ENCODE results near the gene OPCML.

OPCML gene

DNA sequence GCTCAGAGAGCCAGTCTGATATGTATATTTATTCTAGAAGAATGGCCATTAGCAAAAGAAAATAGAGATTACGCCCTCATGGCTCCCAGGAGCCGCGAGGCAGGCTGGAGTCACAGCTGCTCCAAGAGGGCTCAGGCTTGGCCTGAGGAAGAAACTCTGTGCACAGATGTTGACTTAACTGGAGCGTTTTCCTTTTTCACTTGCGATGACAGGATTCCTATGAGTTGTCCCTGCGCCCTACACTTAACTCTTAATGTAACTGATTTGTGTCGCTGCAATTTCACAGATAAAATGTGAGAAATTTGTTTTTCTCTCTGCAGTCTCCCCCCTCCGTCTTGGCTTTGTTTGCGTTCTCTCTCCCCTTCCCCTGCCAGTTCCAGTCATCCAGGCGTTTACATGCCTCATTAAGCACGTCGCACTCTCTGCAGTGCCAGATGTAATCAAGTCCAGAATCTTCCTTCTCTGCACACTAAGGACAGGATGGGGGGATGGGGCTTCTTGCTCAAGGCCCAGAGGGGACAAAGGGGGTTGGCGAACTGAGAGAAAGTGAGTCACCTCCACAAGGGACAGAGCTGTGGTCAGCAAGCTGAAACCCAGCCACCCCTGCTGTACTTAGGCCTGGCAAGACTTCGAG, 1101.8 kb downstream of the OPCML start:
- Mint-ChIP-seq H3K9me3 (no peaks in the 10 kb centered on the region), H3K27me3 (no peaks in the 10 kb centered on the region), H3K4me1 (no peaks in the 10 kb centered on the region), H3K27ac (no peak overlapping the region), H3K36me3 (no peaks in the 10 kb centered on the region), H3K4me3 (no peak overlapping the region)

- no peaks in the 10 kb centered on the region for H3K36me3 Mint-ChIP-seq
- H3K9me3 Mint-ChIP-seq: no peaks in the 10 kb centered on the region
- H3K4me3 Mint-ChIP-seq: no peak overlapping the region
- no peaks in the 10 kb centered on the region for H3K27me3 Mint-ChIP-seq
- no peak overlapping the region for H3K27ac Mint-ChIP-seq
- no peaks in the 10 kb centered on the region for H3K4me1 Mint-ChIP-seq
Measured at GRCh38 chr11:132429685-132430084, 1102.6 kb downstream of the OPCML start.

GRCh38 chr11:132427611-132428010, 1104.7 kb downstream of the OPCML start:
- H3K4me1 Mint-ChIP-seq: no peaks in the 10 kb centered on the region
- H3K36me3 Mint-ChIP-seq: no peaks in the 10 kb centered on the region
- no peaks in the 10 kb centered on the region for H3K9me3 Mint-ChIP-seq
- no peaks in the 10 kb centered on the region for H3K27me3 Mint-ChIP-seq
- no peak overlapping the region for H3K4me3 Mint-ChIP-seq
- H3K27ac Mint-ChIP-seq: no peak overlapping the region

DNA sequence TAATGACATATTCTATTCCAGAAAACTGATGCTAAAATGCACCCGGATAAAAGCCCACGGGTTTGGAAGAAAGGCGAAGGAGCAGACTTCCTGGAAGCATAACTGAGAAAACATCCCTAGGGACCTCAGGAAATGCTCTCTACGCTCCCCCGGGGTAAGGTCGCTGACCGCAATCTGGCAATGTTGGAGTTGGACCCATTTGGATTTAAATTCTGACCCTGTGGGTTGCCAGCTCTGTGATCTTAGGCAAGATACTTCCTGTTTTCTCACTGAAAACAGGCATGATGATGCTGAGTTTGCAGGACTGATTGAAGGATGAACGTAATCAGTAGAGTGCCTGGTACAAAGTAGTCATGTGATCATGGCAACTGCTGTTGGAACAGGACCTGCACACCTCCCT, 1107.9 kb downstream of the OPCML start:
- H3K4me3 Mint-ChIP-seq: no peak overlapping the region
- H3K4me1 Mint-ChIP-seq: no peaks in the 10 kb centered on the region
- H3K27ac Mint-ChIP-seq: no peak overlapping the region
- H3K9me3 Mint-ChIP-seq: peaks cover 4% of the 10 kb centered on the region
- H3K27me3 Mint-ChIP-seq: no peaks in the 10 kb centered on the region
- no peaks in the 10 kb centered on the region for H3K36me3 Mint-ChIP-seq

DNA sequence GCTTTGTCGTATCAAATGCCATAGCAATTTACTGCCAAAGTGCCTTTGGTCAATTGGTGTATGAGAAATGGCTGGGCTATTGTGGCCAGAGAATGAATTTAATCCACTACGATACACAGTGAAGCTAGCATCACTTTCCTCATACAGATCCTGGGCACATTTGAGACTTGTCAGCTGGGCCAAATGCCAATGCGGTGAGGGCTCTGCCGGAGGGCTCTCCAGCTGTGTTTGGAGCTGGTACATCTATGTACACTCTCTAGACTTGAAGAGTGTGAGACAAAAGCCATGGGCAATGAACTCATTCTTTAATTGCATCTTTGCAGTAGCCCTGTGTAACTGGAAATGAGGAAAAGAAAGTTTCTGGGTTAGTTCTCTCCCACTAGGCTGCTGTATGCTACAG, 1109.0 kb downstream of the OPCML start:
- no peaks in the 10 kb centered on the region for H3K27me3 Mint-ChIP-seq
- peaks cover 4% of the 10 kb centered on the region for H3K9me3 Mint-ChIP-seq
- H3K36me3 Mint-ChIP-seq: no peaks in the 10 kb centered on the region
- H3K27ac Mint-ChIP-seq: no peak overlapping the region
- H3K4me1 Mint-ChIP-seq: no peaks in the 10 kb centered on the region
- no peak overlapping the region for H3K4me3 Mint-ChIP-seq

GRCh38 chr11:132422722-132423121, 1109.6 kb downstream of the OPCML start:
- H3K27me3 Mint-ChIP-seq: no peaks in the 10 kb centered on the region
- peaks cover 4% of the 10 kb centered on the region for H3K9me3 Mint-ChIP-seq
- no peak overlapping the region for H3K27ac Mint-ChIP-seq
- H3K36me3 Mint-ChIP-seq: no peaks in the 10 kb centered on the region
- no peaks in the 10 kb centered on the region for H3K4me1 Mint-ChIP-seq
- no peak overlapping the region for H3K4me3 Mint-ChIP-seq

- H3K36me3 Mint-ChIP-seq: no peaks in the 10 kb centered on the region
- no peaks in the 10 kb centered on the region for H3K27me3 Mint-ChIP-seq
- H3K4me1 Mint-ChIP-seq: no peaks in the 10 kb centered on the region
- H3K27ac Mint-ChIP-seq: no peak overlapping the region
- peaks cover 4% of the 10 kb centered on the region for H3K9me3 Mint-ChIP-seq
- no peak overlapping the region for H3K4me3 Mint-ChIP-seq
Measured at GRCh38 chr11:132421555-132421954, 1110.7 kb downstream of the OPCML start.

DNA sequence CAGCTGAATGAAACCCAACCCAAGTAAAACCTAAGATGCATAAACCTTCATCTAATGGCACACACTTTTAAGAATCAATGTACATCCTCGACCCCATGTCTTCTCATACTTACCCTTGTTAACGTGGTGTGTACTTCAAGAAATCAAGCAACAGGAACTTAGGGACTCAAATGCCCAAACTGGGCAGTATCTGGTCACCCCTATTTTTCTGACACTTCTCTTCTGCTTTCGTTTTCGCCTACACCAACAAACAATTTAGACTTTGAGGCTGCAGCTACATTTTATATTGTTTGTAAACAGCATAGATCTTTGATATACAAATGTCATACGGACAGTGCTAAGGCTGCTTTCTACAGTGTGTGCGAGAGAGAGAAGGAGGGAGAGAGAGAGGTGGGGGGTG, 1117.8 kb downstream of the OPCML start:
- no peak overlapping the region for H3K27ac Mint-ChIP-seq
- no peaks in the 10 kb centered on the region for H3K9me3 Mint-ChIP-seq
- H3K36me3 Mint-ChIP-seq: no peaks in the 10 kb centered on the region
- no peak overlapping the region for H3K4me3 Mint-ChIP-seq
- H3K27me3 Mint-ChIP-seq: no peaks in the 10 kb centered on the region
- no peaks in the 10 kb centered on the region for H3K4me1 Mint-ChIP-seq

DNA sequence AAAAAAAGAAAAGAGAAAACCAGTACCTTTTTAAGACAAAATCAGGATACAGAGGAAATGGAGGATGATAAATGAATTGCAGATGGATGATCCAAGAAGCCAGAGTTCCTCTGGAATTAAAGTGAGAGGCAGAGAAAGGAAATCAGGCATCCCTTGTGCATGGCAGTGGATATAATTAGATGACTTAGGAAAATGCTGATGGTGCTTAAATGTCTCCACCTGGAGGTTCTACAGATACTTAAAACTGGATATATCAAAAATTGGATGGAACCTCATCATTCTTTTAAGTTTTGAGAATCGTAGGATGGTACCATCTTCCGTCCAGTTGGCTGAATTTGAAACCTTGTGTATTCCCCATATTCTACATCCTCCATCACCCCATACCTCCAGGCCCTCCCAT, 1121.9 kb downstream of the OPCML start:
- H3K9me3 Mint-ChIP-seq: peaks cover under 1% of the 10 kb centered on the region
- no peaks in the 10 kb centered on the region for H3K4me1 Mint-ChIP-seq
- H3K36me3 Mint-ChIP-seq: no peaks in the 10 kb centered on the region
- H3K27me3 Mint-ChIP-seq: no peaks in the 10 kb centered on the region
- H3K27ac Mint-ChIP-seq: no peak overlapping the region
- H3K4me3 Mint-ChIP-seq: no peak overlapping the region

DNA sequence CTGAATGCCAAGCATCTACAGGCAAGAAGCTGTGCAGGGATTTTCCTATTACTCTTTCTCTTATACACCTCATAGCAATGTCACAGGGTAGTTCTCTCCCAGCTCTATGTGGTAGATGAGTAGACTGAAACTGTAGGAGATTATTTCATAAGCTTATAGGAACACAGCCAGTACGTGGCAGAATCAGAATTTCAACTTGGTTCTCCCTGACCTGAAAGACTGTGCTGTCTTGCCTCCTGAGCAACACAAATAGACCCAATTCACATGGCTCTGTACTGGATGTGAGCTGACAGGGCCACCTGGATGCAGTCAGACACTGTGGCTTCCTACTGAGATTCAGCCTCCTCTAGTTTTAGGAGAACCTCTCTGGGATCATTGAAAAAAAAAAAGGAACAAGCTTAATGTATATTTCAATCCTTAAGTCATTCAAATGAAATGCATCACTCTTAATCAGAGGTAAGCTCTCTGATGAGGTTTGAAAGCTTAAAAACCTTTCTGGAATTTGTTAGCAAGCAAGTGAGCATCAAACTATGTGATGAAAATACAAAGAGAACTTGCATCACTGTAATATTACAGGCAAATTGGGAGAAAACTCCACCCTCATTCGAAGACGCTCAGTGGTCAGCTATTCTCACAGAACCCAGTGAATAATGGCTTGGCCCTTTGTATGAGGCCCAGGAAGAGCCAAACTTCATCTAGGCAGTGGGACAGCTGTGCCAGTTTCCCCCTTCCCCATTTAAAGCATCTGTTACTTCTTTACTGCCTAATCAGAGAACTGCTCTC, 1122.5 kb downstream of the OPCML start:
- Mint-ChIP-seq H3K27me3 (no peaks in the 10 kb centered on the region), H3K27ac (no peak overlapping the region), H3K9me3 (peaks cover 4% of the 10 kb centered on the region), H3K4me1 (no peaks in the 10 kb centered on the region), H3K4me3 (no peak overlapping the region), H3K36me3 (no peaks in the 10 kb centered on the region)

DNA sequence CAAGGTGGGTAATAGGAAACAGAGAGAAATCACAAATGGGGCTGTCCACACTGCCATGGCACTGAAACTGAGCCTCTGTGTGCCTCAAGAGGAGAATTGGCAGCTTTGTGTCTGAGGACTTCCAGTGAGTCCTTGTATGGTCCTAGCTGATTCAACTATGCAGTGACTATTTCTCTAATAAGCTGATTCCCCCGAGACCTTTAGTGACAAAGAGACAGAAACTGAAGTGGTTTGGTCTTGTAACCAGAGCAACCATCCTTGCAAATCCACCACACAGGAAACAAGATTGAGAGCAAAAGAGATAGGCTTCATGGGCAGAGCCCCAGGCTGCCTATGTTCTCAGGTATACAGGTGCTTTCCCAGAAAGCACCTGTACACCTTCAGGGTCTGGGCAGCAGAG, 1123.4 kb downstream of the OPCML start:
- Mint-ChIP-seq H3K27ac (no peak overlapping the region), H3K9me3 (peaks cover 4% of the 10 kb centered on the region), H3K27me3 (no peaks in the 10 kb centered on the region), H3K36me3 (no peaks in the 10 kb centered on the region), H3K4me3 (no peak overlapping the region), H3K4me1 (no peaks in the 10 kb centered on the region)

DNA sequence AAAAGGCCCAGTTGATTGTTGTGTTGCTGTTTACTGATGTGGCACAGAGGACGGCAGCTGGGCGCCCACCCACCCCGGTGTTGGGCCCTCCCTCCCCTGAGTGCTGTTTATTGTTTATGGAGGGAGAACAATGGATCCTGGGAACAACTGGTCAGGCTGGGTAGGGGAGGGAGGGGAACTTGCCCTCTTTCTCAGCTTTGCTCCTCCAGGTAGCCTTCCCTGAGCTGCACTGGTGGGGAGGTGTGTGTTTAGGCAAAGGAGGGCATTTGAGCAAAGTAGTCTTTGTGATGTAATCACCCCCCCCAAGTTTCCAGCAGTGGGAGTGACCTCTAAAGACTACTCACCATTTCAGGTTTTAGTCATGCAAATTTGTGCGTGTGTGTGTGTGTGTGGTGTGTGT, 1126.6 kb downstream of the OPCML start:
- Mint-ChIP-seq H3K27ac (no peak overlapping the region), H3K4me3 (no peak overlapping the region), H3K36me3 (no peaks in the 10 kb centered on the region), H3K4me1 (no peaks in the 10 kb centered on the region), H3K9me3 (peaks cover 4% of the 10 kb centered on the region), H3K27me3 (no peaks in the 10 kb centered on the region)

GRCh38 chr11:132402071-132402684, 1130.1 kb downstream of the OPCML start:
- Mint-ChIP-seq H3K4me1 (no peaks in the 10 kb centered on the region), H3K4me3 (no peak overlapping the region), H3K9me3 (peaks cover 10% of the 10 kb centered on the region), H3K36me3 (no peaks in the 10 kb centered on the region), H3K27me3 (no peaks in the 10 kb centered on the region), H3K27ac (no peak overlapping the region)

- Mint-ChIP-seq H3K27me3 (no peaks in the 10 kb centered on the region), H3K4me1 (no peaks in the 10 kb centered on the region), H3K36me3 (no peaks in the 10 kb centered on the region), H3K4me3 (no peak overlapping the region), H3K27ac (no peak overlapping the region), H3K9me3 (peaks cover 16% of the 10 kb centered on the region)
Measured at GRCh38 chr11:132396318-132396717, 1136.0 kb downstream of the OPCML start.

- peaks cover 18% of the 10 kb centered on the region for H3K9me3 Mint-ChIP-seq
- no peak overlapping the region for H3K27ac Mint-ChIP-seq
- no peaks in the 10 kb centered on the region for H3K27me3 Mint-ChIP-seq
- H3K36me3 Mint-ChIP-seq: no peaks in the 10 kb centered on the region
- no peak overlapping the region for H3K4me3 Mint-ChIP-seq
- H3K4me1 Mint-ChIP-seq: no peaks in the 10 kb centered on the region
Measured at GRCh38 chr11:132395434-132395833, 1136.9 kb downstream of the OPCML start.

DNA sequence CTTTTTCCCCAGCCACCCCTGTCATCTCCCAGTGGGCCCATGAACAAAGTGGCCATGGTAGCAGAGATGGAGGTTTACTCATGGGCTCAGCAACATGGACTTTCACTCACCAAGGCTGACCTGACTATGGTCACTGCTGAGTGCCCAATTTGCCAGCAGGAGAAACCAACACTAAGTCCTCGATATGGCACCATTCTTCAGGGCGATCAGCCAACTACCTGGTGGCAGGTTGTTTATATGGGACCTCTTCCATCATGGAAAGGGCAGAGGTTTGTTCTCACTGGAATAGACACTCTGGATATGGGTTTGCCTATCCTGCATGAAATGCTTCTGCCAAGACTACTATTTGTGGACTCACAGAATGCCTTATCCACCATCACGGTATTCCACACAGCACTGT, 1152.8 kb downstream of the OPCML start:
- H3K4me1 Mint-ChIP-seq: no peaks in the 10 kb centered on the region
- H3K27me3 Mint-ChIP-seq: no peaks in the 10 kb centered on the region
- H3K9me3 Mint-ChIP-seq: peaks cover 14% of the 10 kb centered on the region
- no peaks in the 10 kb centered on the region for H3K36me3 Mint-ChIP-seq
- H3K27ac Mint-ChIP-seq: no peak overlapping the region
- no peak overlapping the region for H3K4me3 Mint-ChIP-seq
